ENCODE results near the gene TMEM39B. TPM values are rescaled to one million over a fixed set of nuclear protein-coding genes. Genes with fewer than 3 reads are reported as not detected.
"Not testable (repeated sequence)": the region's sequence is repeated elsewhere in the genome, so short reads cannot be mapped to it uniquely, and the experiment has no call there.

The TMEM39B gene
- total and polyA plus RNA-seq, 2 experiments from 2014 or later: 4.6 to 5.1 TPM

- H3K27ac ChIP-seq: no peak overlapping the region
- no peak overlapping the region for H3K4me3 ChIP-seq
- H3K4me1 ChIP-seq (ENCODE audit: low read depth): peaks cover 3% of the 10 kb centered on the region
- H3K9me3 ChIP-seq (ENCODE audit: low read depth): no peaks in the 10 kb centered on the region
- H3K27me3 ChIP-seq: no peaks in the 10 kb centered on the region
- peak in 1 of 2 donors; percentile 36 for DNase-seq (ENCODE audit: low read depth in 1 of 2, low spot score in 1 of 2)
- no peaks in the 10 kb centered on the region for H3K36me3 ChIP-seq
- no peak for TF ChIP-seq CTCF (IDR thresholded peaks at IDR 0.05; ENCODE audit: low read depth, low read length)
Measured at GRCh38 chr1:32138965-32139364, 66.2 kb downstream of the TMEM39B start.

- peak overlapping the region; percentile 69 for H3K27ac ChIP-seq
- no peak overlapping the region for H3K4me3 ChIP-seq
- DNase-seq (ENCODE audit: low read depth in 1 of 2, low spot score in 1 of 2): peak; percentile 11 to 80
Measured at GRCh38 chr1:32142446-32143301, 69.9 kb downstream of the TMEM39B start.

GRCh38 chr1:32143302-32143695 is 70.6 kb downstream of the TMEM39B start:
- not testable (repeated sequence) for H3K27ac ChIP-seq; H3K9me3 ChIP-seq (ENCODE audit: low read depth); DNase-seq (ENCODE audit: low read depth in 1 of 2, low spot score in 1 of 2); H3K4me1 ChIP-seq (ENCODE audit: low read depth); H3K4me3 ChIP-seq; H3K36me3 ChIP-seq; H3K27me3 ChIP-seq

More at GRCh38 chr1:32142446-32143301, 69.9 kb downstream of the TMEM39B start:
- Histone ChIP-seq H3K36me3 (no peaks in the 10 kb centered on the region), H3K4me1 (ENCODE audit: low read depth) (peaks cover 3% of the 10 kb centered on the region), H3K27me3 (no peaks in the 10 kb centered on the region), H3K9me3 (ENCODE audit: low read depth) (no peaks in the 10 kb centered on the region)
- TF ChIP-seq CTCF (IDR thresholded peaks at IDR 0.05; ENCODE audit: low read depth, low read length): no peak

GRCh38 chr1:32144033-32144432 is 71.3 kb downstream of the TMEM39B start:
- H3K4me1 ChIP-seq (ENCODE audit: low read depth): peaks cover 3% of the 10 kb centered on the region
- no peak for DNase-seq (ENCODE audit: low read depth in 1 of 2, low spot score in 1 of 2)
- H3K27ac ChIP-seq: no peak overlapping the region
- no peak overlapping the region for H3K4me3 ChIP-seq
- no peak for TF ChIP-seq CTCF (IDR thresholded peaks at IDR 0.05; ENCODE audit: low read depth, low read length)
- no peaks in the 10 kb centered on the region for H3K9me3 ChIP-seq (ENCODE audit: low read depth)
- H3K27me3 ChIP-seq: no peaks in the 10 kb centered on the region
- no peaks in the 10 kb centered on the region for H3K36me3 ChIP-seq

GRCh38 chr1:32147799-32148198 is 75.1 kb downstream of the TMEM39B start:
- H3K27ac ChIP-seq; H3K4me3 ChIP-seq; H3K36me3 ChIP-seq; DNase-seq (ENCODE audit: low read depth in 1 of 2, low spot score in 1 of 2); H3K9me3 ChIP-seq (ENCODE audit: low read depth); H3K27me3 ChIP-seq: not testable (repeated sequence)
- peaks cover 12% of the 10 kb centered on the region for H3K4me1 ChIP-seq (ENCODE audit: low read depth)

GRCh38 chr1:32150847-32151246 is 78.1 kb downstream of the TMEM39B start:
- H3K9me3 ChIP-seq (ENCODE audit: low read depth): no peaks in the 10 kb centered on the region
- peak overlapping the region; percentile 70 for H3K27ac ChIP-seq
- H3K36me3 ChIP-seq: no peaks in the 10 kb centered on the region
- TF ChIP-seq CTCF (IDR thresholded peaks at IDR 0.05; ENCODE audit: low read depth, low read length): no peak
- no peaks in the 10 kb centered on the region for H3K27me3 ChIP-seq
- DNase-seq (ENCODE audit: low read depth in 1 of 2, low spot score in 1 of 2): no peak
- H3K4me1 ChIP-seq (ENCODE audit: low read depth): peaks cover 12% of the 10 kb centered on the region
- H3K4me3 ChIP-seq: no peak overlapping the region

Measured in cardiac muscle cell (in vitro differentiated cells and primary cell).